Measurements from ENCODE around the gene TWIST2.

- TF ChIP-seq, protein P1, sequence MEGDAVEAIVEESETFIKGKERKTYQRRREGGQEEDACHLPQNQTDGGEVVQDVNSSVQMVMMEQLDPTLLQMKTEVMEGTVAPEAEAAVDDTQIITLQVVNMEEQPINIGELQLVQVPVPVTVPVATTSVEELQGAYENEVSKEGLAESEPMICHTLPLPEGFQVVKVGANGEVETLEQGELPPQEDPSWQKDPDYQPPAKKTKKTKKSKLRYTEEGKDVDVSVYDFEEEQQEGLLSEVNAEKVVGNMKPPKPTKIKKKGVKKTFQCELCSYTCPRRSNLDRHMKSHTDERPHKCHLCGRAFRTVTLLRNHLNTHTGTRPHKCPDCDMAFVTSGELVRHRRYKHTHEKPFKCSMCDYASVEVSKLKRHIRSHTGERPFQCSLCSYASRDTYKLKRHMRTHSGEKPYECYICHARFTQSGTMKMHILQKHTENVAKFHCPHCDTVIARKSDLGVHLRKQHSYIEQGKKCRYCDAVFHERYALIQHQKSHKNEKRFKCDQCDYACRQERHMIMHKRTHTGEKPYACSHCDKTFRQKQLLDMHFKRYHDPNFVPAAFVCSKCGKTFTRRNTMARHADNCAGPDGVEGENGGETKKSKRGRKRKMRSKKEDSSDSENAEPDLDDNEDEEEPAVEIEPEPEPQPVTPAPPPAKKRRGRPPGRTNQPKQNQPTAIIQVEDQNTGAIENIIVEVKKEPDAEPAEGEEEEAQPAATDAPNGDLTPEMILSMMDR (IDR thresholded peaks at IDR 0.05), result no peak
- TF ChIP-seq POLR2AphosphoS5 (IDR thresholded peaks at IDR 0.05), result no peak
- TF ChIP-seq POLR2A (IDR thresholded peaks at IDR 0.05; ENCODE audit: low read depth), result no peak
- no peak for TF ChIP-seq EP300 (IDR thresholded peaks at IDR 0.05)
Observed at GRCh38 chr2:238872026-238872425, 24.1 kb downstream of the TWIST2 start.

Measured in esophagus muscularis mucosa (tissue), 4 donors.